GM12872 (cell line): Measurements from ENCODE around the gene MMP1.

ENCODE experiments used
- CTCF ChIP-seq: IDR thresholded peaks from 3 replicates; pipeline ENCODE4 v1.5.1; 2011; ENCODE audit warnings: low read depth, mild to moderate bottlenecking, low read length, moderate library complexity; ENCODE audit not compliant: insufficient read depth

Gene MMP1

DNA sequence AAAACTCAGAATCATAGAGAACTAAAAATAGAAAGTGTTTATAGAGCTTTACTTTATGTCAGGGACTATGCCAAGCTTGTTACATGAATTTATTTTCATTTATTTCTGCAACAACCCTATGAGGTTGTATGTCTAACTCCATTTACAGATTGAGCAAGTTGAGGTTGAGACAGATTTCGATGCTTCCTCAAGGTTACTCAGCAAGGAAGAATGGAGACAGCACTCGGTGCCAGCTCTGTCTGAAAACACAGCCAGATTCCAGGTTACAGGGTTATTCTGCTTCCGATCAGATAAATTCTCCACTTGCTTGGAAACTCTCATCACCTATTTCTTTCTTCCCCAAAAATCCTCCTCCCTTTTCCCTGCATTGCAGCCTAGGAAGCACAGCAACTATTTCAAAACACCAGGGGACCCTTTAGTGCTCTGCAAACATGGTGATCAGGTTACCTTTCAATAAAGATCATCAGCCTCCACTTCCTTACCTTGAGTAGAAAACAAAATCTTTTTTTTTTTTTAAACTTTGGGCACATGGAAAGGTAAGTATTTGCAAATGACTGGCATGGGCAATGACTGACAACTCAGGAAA, 38.4 kb upstream of the MMP1 start:
- no peak for TF ChIP-seq CTCF

DNA sequence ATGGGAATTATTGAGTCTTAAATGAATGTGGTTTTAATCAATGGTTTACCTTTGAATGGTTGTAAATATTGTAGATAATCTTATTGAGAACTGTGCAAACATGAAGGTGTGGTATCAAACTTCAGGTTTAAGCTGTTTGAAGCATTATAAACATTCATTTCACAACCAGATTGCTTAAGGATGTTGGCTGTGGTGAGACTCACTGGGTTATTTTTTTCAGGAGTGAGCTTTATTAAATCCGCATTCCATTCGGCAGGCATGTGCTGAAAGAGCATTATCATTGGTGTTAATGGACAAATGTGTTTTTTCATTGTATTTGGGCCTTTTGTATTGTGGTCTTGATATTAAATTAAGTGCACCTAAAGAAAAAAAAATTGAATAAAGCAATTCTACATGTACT, 35.8 kb upstream of the MMP1 start:
- TF ChIP-seq CTCF, result no peak

DNA sequence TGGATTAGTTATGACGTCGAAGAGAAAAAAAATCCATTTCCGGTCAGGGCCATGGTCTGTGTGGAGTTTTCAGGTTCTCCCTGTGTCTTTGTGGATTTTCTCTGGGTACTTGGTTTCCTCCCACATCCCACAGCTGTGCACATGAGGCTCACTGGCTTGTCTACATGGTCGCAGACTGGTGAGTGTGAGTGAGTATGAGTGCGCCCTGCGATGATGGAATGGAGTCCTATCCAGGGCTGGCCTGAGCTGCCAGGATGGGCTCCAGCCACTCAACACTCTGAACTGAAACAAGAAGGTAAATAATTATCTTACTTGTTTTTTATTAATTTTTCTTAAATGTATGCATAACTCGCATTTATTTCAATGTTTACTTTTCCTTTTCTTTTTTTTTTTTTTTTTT, 34.7 kb upstream of the MMP1 start:
- TF ChIP-seq CTCF, result no peak

DNA sequence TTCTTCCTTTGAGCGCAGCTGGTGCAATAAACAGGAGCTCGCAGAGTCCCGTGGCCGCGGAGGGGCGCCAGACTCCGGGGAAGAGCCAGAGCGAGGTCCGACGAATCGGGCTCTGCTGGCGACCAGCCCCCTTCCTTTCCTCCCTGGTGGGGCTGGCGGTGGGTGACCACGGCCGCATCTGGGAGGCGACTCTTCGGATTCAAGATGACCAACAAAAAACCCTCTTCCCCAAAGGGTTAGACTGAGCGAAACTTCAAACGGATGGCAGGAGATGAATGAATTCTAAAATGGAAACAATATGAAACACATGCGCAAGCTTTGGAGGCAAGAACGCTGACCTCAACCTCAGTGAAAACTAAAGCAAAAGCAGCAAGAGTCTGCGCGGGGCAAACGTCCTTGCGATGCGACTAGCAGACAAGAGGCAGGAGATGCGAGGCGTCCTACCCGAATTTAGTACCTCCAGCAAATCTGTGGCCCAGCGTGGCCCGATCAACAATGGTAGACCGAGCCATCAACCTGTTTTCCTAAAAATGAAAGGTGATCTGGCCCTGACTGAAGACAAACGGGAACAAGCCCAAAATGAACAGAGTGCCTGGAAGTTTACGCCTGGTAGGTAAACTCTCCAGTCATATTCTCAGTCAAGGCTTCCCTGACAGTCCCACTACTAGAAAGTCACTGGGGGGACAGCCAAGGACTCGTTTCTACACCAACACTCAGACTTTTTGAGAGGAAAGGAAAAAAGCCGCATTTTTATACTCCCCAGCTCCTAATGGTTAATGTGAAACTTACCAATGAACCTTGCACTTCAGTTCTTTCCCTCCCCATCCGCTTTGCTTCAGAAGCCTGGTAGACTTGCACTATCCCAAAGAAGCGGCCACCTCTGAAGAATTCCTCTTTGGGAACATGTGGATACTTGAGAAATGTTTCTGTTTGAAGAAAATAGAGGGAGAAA, 33.8 kb upstream of the MMP1 start:
- peak; percentile 45; the same call in 2 of the 3 replicates for TF ChIP-seq CTCF

DNA sequence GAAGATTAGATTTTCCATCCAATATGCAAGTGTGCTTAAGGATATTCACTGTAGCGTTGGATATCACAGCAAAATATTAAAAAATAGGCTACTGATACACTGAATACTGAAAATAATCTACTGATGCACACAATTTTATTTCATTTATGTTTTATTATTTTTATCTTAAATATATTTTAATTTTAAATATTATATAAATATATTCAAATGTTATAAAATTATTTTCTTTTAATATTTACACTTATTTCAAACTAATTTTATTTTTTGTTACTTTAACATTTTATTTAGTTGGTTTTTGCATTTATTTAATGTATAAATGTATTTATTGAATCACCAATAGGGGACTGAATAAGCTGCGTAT, 33.1 kb upstream of the MMP1 start:
- no peak for TF ChIP-seq CTCF

- TF ChIP-seq CTCF, result no peak
Observed at GRCh38 chr11:102830001-102830727, 32.2 kb upstream of the MMP1 start.

DNA sequence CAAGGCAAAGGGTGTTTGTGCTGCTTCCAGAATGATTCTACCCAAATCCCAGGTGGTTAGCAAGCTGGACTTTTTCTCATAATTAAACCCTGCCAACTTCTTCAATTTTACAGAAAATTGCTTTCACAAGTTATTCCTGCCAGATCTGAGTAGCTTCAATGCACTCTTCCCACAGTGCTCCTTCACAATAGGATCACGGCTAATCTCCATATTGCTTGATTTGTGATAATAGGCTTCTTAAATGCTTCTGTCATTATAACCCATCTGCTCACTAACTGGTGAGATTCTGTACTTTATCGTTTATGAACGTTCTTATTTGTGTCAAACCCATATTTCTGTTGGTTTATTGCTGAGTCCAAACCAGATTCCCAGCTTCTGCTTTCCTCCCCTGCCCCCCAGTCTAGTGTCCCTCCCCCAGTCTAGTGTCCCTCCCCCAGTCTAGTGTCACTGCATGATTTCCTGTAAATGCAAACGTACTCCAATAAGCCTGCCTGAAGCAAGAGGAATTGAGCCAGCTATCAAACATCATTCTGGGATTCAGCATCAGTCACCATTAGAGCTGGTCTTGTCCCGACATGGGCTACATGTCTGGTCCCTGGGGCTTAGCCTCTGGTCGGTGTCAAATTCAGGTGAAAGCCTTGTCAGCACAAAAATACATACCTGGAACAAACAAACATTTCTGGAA, 31.5 kb upstream of the MMP1 start:
- TF ChIP-seq CTCF, result no peak
